Keratinocyte (primary cell): ENCODE measurements around the gene DPYSL4. TPM values are rescaled to one million over a fixed set of nuclear protein-coding genes. Genes with fewer than 3 reads are reported as not detected.

ENCODE experiments used
- DNase-seq: peaks from one replicate; pipeline ENCODE4 v3.0.0-alpha.2; 2011; ENCODE audit warnings: low read depth, missing footprints, low spot score
- FAIRE-seq: peaks from 2 replicates; lab custom pipeline; 2011; peaks lifted over from hg19 to GRCh38; lab: Jason Lieb, UNC
- H2AFZ ChIP-seq: 2 replicates; pipeline ENCODE4 v1.6.0; 2012; ENCODE audit warnings: low read length, control low read depth, inconsistent platforms; ENCODE audit not compliant: control insufficient read depth
- H3K27ac ChIP-seq: 2 replicates; pipeline ENCODE4 v1.5.1; 2011; ENCODE audit warnings: low read length; ENCODE audit not compliant: control insufficient read depth, insufficient read depth
- H3K27me3 ChIP-seq: 3 replicates; pipeline ENCODE4 v1.6.0; 2011; ENCODE audit warnings: low read length; ENCODE audit not compliant: control insufficient read depth, insufficient read depth; ENCODE audit errors: extremely low read depth
- H3K36me3 ChIP-seq, 2 experiments: 2 replicates in 1 of 2; 3 replicates in 1 of 2; pipeline ENCODE4 v1.5.1; 2011; ENCODE audit warnings: low read length in 2 of 2, mild to moderate bottlenecking in 1 of 2; ENCODE audit not compliant: control insufficient read depth in 2 of 2, insufficient read depth in 2 of 2; ENCODE audit errors: extremely low read depth in 1 of 2
- H3K4me1 ChIP-seq: 3 replicates; pipeline ENCODE4 v1.5.1; 2011; ENCODE audit warnings: low read length; ENCODE audit not compliant: control insufficient read depth, insufficient read depth; ENCODE audit errors: extremely low read depth
- H3K4me2 ChIP-seq: 3 replicates; pipeline ENCODE4 v1.6.0; 2011; ENCODE audit warnings: low read depth, low read length; ENCODE audit not compliant: control insufficient read depth, insufficient read depth; ENCODE audit errors: extremely low read depth
- H3K4me3 ChIP-seq, 3 experiments: fragments of 200-600 bp in 1 of 3; sonication (generic) in 1 of 3; 2 replicates in 2 of 3; 3 replicates in 1 of 3; pipeline ENCODE4 v1.5.1; 2011 to 2016; ENCODE audit warnings: low read length in 3 of 3, mild to moderate bottlenecking in 3 of 3, control low read depth in 2 of 3, inconsistent platforms in 1 of 3, low read depth in 1 of 3, mixed read lengths in 1 of 3, mixed run types in 1 of 3, moderate library complexity in 1 of 3; ENCODE audit not compliant: control insufficient read depth in 2 of 3, insufficient read depth in 2 of 3; ENCODE audit errors: extremely low read depth in 1 of 3
- H3K79me2 ChIP-seq: 2 replicates; pipeline ENCODE4 v1.6.0; 2012; ENCODE audit warnings: low read length; ENCODE audit not compliant: control insufficient read depth, insufficient read depth
- H3K9ac ChIP-seq: 3 replicates; pipeline ENCODE4 v1.6.0; 2011; ENCODE audit warnings: low read length; ENCODE audit not compliant: control insufficient read depth, insufficient read depth; ENCODE audit errors: extremely low read depth
- H3K9me1 ChIP-seq: 3 replicates; pipeline ENCODE4 v1.6.0; 2011; ENCODE audit warnings: low read length; ENCODE audit not compliant: control insufficient read depth, insufficient read depth; ENCODE audit errors: extremely low read depth
- H3K9me3 ChIP-seq: 2 replicates; pipeline ENCODE4 v1.5.1; 2012; ENCODE audit warnings: low read depth, low read length; ENCODE audit not compliant: control insufficient read depth
- H4K20me1 ChIP-seq: 3 replicates; pipeline ENCODE4 v1.6.0; 2011; ENCODE audit warnings: low read length; ENCODE audit not compliant: control insufficient read depth, insufficient read depth; ENCODE audit errors: extremely low read depth
- CTCF ChIP-seq, 3 experiments: IDR thresholded peaks in 1 of 3; conservative IDR thresholded peaks in 1 of 3; optimal IDR thresholded peaks in 1 of 3; 2 replicates in 2 of 3; 3 replicates in 1 of 3; pipeline versions ENCODE3 to v1.5.1; 2011; ENCODE audit warnings: low read length in 3 of 3, mild to moderate bottlenecking in 3 of 3, moderate library complexity in 2 of 3, control low read depth in 1 of 3, inconsistent platforms in 1 of 3; ENCODE audit not compliant: insufficient read depth in 2 of 3; ENCODE audit errors: extremely low read depth in 1 of 3
- EZH2 ChIP-seq: IDR thresholded peaks from one replicate; pipeline ENCODE4 v1.6.1; 2012; ENCODE audit warnings: inconsistent platforms, mild to moderate bottlenecking, low read length, moderate library complexity
- dilution Hi-C: fragments of 300-500 bp; cut with MboI; formaldehyde crosslinking; loops from one replicate; pipeline ENCODE4 v1.7.0; 2020; ENCODE audit warnings: low sequenced_read_pairs; ENCODE audit not compliant: extremely low pct_ligation_motif_present
- polyA plus RNA-seq, 5 experiments: library from polyadenylated mRNA; depleted of rRNA in 3 of 5; stranded (reverse) in 3 of 5; stranded (forward) in 1 of 5; unstranded in 1 of 5; fragments of >200 nt; gene quantifications; 1 replicate in 1 of 5; 2 replicates in 3 of 5; 3 replicates in 1 of 5; pipeline versions ENCODE4 v1.2.1 to v1.2.3, GENCODE V29; 2011 to 2012; ENCODE audit warnings: missing spikeins in 2 of 5, low read depth in 1 of 5, low replicate concordance in 1 of 5

DPYSL4 gene
- polyA plus RNA-seq, 1 donor (not counting 4 experiments of a cell fraction or from before 2014, with no cell fraction given): 7.4 TPM

- H3K36me3 ChIP-seq: no peaks in the 10 kb centered on the region
- no peaks in the 10 kb centered on the region for H3K27me3 ChIP-seq
- DNase-seq (no peak), FAIRE-seq (no peak)
- H3K9me3 ChIP-seq: no peaks in the 10 kb centered on the region
- TF ChIP-seq EZH2 (no peak), CTCF (optimal IDR thresholded peaks at IDR 0.05 in 1 of 3, IDR thresholded peaks at IDR 0.05 in 1 of 3, conservative IDR thresholded peaks at IDR 0.05 in 1 of 3; ENCODE audit: extremely low read depth in 1 of 3, insufficient read depth in 2 of 3, low read length in 3 of 3) (no peak)
- H3K27ac ChIP-seq: no peak overlapping the region
- no peaks in the 10 kb centered on the region for H4K20me1 ChIP-seq
- no peak overlapping the region for H3K4me2 ChIP-seq
- no peak overlapping the region for H3K9ac ChIP-seq
- no peak overlapping the region for H3K4me3 ChIP-seq
- H3K9me1 ChIP-seq: no peaks in the 10 kb centered on the region
- no peaks in the 10 kb centered on the region for H3K79me2 ChIP-seq
- dilution Hi-C loops: no loop called here
- H2AFZ ChIP-seq: no peak overlapping the region
- no peaks in the 10 kb centered on the region for H3K4me1 ChIP-seq
Measured at GRCh38 chr10:132156382-132156781, 30.4 kb upstream of the DPYSL4 start.

GRCh38 chr10:132157101-132157500 is 29.6 kb upstream of the DPYSL4 start:
- H3K27ac ChIP-seq: no peak overlapping the region
- H3K4me3 ChIP-seq: no peak overlapping the region
- no peak overlapping the region for H3K4me2 ChIP-seq
- H3K27me3 ChIP-seq: no peaks in the 10 kb centered on the region
- no peak overlapping the region for H3K9ac ChIP-seq
- no peaks in the 10 kb centered on the region for H3K9me3 ChIP-seq
- dilution Hi-C loops: no loop called here
- H4K20me1 ChIP-seq: no peaks in the 10 kb centered on the region
- H3K9me1 ChIP-seq: no peaks in the 10 kb centered on the region
- DNase-seq (no peak), FAIRE-seq (no peak)
- no peaks in the 10 kb centered on the region for H3K79me2 ChIP-seq
- no peaks in the 10 kb centered on the region for H3K4me1 ChIP-seq
- TF ChIP-seq EZH2: no peak
- no peak for TF ChIP-seq CTCF (optimal IDR thresholded peaks at IDR 0.05 in 1 of 3, IDR thresholded peaks at IDR 0.05 in 1 of 3, conservative IDR thresholded peaks at IDR 0.05 in 1 of 3; ENCODE audit: extremely low read depth in 1 of 3, insufficient read depth in 2 of 3, low read length in 3 of 3)
- H2AFZ ChIP-seq: no peak overlapping the region
- H3K36me3 ChIP-seq: no peaks in the 10 kb centered on the region
